Activated CD4-positive, alpha-beta T cell treated with anti-CD3 and anti-CD28 coated beads, Interleukin-2, amount 50 U/mL, for 48 hours (primary cell): ENCODE results near the gene TCL1A.
"Not testable (repeated sequence)": the region's sequence is repeated elsewhere in the genome, so short reads cannot be mapped to it uniquely, and the experiment has no call there.

Experiments
- DNase-seq, 2 experiments: peaks; one replicate each; pipeline ENCODE4 v3.0.0-alpha.2; 2020

Gene TCL1A

GRCh38 chr14:95713596-95714371, at the start of gene TCL1A:
Gene TCL1A (minus strand): TSS chr14:95714125. CDS start chr14:95714066, 59 bp downstream.
- no peak for DNase-seq

- DNase-seq, result not testable (repeated sequence)
Observed at GRCh38 chr14:95763032-95763431, 49.1 kb upstream of the TCL1A start.

DNA sequence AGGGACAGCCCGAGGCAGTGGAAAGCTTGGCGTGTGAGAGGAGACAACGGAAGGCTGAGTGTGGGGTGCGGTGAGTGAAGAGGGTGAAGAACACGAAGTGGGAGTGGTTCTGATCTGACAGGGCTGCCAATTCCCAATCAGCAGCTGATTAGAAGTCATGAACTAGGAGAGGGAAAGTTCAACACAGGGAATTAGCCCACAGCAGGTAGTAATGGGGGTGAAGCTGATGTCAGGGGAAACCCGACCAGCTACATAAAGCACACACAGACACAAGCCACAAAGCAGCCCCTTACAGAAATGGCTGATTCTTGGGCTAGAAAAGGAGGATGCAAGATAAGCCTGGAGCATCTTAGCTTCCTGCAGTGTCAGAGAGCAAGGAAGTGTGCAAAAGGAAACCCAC, 47.5 kb upstream of the TCL1A start:
- no peak for DNase-seq

DNA sequence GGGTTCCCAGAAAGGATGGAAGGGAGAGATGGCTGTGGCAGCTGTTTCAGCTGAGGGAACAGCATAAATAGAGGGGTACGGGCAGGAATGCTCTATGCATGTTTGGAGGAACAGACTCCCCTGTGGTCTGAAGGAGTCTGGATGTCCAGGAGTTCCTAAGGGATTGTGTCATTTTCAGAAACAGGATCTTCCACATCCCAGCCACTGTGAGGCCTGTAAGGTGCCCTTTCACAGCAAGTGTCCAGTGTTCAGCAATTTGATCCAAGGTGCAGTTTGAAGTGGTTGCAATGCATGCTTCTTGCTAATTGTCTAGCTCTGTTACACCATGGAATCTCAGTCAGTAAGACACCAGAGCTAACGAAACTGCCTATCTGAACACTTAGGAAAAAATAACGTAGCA, 46.7 kb upstream of the TCL1A start:
- no peak for DNase-seq

GRCh38 chr14:95759941-95760340, 46.0 kb upstream of the TCL1A start:
- DNase-seq, result no peak

DNA sequence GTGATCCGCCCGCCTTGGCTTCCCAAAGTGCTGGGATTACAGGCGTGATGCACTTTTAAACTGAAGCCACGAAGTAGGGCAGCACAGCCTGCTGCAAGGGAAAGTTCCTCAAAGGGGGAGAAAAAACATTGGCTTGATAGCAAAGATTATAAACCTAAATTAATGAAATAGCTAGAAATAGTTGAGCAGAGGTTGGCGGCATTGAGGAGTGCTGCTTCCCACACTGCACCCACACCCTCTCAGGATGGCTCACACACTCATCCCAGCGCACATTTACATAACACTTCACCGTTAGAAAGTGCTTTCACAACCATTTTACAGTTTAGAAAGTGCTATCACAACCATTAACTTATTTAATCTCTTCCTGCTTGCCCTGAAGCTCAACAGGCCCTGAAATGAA, 44.4 kb upstream of the TCL1A start:
- DNase-seq, result no peak

DNA sequence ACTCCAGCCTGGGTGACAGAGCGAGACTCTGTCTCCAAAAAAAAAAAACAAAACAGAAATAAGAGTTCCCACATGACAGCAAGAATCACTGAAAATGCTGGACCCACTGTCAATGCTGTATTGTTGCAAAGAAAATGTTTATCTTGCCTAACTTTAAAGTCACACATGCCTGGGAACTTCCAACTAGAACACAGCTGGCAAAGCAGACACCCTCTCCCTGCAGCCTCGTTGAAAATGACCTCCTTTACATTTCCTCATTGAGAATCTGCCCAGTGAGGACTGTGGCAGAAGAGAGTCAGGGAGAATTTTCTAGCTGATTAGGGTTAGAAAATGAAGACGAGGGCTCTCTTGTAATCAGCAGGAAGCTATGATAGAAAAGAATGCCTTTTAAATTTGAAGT, 42.8 kb upstream of the TCL1A start:
- DNase-seq, result no peak

GRCh38 chr14:95756127-95756526, 42.2 kb upstream of the TCL1A start:
- no peak for DNase-seq

DNA sequence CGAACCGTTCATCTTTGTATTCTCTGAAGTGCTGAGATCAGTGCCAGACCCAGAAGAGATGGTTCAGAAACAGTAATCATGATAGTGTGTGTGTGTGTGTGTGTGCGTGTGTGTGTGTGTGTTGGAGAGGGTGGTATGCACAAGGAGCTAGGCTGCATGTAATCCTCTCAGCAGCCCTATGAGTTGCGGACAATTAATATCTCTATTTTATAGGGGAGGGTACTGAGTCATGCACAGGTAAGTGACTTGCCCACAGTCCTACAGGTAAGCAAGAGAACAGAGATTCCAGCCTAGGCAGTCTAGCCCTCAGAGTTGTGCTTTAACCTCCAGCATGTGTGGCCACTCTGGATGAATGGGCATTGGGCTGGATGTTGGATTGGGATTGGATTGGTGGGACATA, 27.9 kb upstream of the TCL1A start:
- DNase-seq, result no peak

GRCh38 chr14:95741038-95741490, 27.1 kb upstream of the TCL1A start:
- no peak for DNase-seq

GRCh38 chr14:95739356-95739755, 25.4 kb upstream of the TCL1A start:
- DNase-seq, result no peak

DNA sequence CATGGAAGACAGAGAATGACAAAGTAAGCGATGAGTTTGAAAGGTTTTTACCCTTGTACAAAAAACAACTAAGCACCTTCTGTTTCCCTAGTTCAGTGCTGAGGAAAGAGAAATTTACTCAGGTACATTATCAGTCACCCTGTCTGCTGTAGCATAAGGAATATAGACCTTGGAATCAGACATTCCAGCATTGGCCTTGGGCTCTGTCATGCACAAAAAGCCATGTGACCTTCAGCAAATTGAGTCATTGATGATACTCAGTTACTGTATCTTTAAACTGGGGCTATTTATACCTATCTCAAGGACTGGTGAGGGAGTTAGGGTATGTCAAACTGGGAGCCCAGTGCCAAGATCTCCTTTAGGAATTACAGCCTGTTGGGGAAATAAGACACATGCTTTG, 19.3 kb upstream of the TCL1A start:
- DNase-seq, result no peak

DNA sequence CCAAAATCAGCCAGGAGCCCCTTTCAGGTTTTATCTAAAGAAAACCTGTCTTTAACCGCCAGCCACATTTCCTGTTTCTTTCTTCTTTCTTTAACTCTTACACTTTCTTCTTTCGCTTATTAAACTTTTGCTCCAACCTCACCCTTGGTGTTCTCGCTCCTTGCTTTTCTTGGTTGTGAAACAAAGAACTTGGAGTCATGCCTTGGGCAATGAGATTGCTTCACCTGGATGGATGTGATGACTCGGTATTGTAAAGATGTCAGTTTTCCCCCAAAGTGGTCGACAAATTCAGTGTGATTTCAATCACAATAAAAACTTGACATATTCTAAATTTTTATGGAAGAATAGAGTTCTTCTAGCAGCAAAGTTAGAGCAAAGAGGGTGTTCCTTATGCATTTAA, 16.2 kb upstream of the TCL1A start:
- DNase-seq, result no peak

- DNase-seq, result not testable (repeated sequence)
Observed at GRCh38 chr14:95729402-95730028, 15.6 kb upstream of the TCL1A start.

GRCh38 chr14:95727056-95727700, 13.3 kb upstream of the TCL1A start:
- no peak for DNase-seq

GRCh38 chr14:95725685-95726336, 11.9 kb upstream of the TCL1A start:
- DNase-seq, result no peak

DNA sequence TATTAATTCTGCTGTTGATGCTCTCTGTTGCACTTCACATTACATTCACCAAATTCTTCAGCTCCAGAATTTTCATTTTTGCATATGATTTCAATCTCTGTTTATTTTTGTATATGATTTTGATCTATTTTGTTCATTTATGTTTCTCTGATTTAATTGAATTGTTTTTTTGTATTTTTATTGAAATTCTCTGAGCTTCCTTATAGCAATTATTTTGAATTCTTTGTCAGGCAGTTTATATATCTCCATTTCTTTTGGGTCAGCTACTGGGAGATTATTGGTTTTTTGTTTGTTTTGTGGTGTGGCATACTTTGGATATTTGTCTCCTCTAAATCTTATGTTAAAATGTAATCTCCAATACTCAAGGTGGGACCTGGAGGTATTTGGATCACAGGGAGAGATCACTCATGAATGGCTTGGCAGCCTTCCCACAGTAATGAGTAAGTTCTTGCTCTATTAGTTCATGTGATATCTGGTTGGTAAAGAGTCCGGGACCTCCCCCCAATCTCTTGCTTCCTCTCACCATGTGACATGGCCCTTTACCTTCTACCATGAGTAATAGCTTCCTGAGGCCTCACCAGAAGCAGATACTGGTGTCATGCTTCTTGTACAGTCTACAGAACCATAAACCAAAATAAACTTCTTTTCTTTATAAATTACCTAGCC, 8.7 kb upstream of the TCL1A start:
- DNase-seq, result no peak

GRCh38 chr14:95712398-95712797, 1.5 kb downstream of the TCL1A start:
- no peak for DNase-seq

DNA sequence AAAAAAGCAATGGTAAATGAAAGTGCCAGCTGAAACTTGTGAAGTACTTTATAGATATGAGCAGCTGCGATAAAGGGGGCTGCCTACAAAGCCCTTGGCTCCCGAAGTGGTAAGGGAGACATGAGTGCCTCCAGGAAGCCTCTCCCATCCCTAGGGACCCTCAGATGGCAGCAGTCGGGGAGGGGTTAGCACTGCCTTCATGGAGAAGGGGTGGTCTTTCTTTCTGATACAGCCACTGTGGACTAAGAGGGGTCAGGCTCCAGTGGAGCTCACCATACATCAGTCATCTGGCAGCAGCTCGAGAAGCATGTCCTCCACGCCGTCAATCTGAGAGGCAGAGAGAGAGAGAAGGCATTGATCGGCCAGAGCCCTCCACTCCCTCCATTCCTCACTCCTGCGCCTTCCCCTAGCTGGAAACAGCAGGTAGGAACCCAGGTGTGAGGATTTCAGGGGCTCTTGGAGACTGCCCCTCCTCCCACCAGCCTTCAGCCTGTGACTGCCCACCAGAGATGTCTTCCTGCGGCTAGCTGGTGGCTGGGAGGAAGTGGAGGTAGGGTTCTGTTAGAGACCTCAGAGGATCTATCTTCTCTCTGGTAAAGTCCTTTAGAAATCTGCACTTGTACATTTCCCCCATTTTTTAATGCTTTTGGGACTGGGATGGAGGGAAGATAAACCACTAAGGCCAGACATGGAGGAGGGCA, 2.3 kb downstream of the TCL1A start:
- no peak for DNase-seq

GRCh38 chr14:95710106-95710505, 3.8 kb downstream of the TCL1A start:
- DNase-seq, result no peak

DNA sequence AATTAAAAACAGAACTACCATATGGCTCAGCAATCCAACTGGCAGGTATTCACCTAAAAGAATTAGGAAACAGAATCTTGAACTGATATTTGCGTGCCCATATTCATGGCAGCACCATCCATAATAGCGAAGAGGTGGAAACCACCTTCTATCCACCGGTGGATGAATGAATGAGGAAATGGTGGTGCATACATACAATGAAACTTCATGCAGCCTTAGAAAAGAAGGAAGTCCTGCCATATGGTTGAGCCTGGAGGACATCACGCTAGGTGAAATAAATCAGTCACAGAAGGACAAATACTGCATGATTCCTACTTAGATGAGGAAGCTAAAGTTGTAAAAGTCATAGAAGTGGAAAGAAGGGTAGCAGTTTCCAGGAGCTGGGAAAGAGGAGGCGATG, 6.6 kb downstream of the TCL1A start:
- DNase-seq, result no peak

- no peak for DNase-seq
Observed at GRCh38 chr14:95705518-95705917, 8.4 kb downstream of the TCL1A start.
